CD1c-positive myeloid dendritic cell (primary cell): ENCODE results near the gene MYO1E.
"Not testable (repeated sequence)": the region's sequence is repeated elsewhere in the genome, so short reads cannot be mapped to it uniquely, and the experiment has no call there.

Source experiments
- DNase-seq: peaks from one replicate; pipeline ENCODE4 v3.0.0-alpha.2; 2016; ENCODE audit errors: extremely low spot score

MYO1E gene

GRCh38 chr15:59133929-59134427 lies 238.7 kb downstream of the MYO1E start:
- no peak for DNase-seq

DNA sequence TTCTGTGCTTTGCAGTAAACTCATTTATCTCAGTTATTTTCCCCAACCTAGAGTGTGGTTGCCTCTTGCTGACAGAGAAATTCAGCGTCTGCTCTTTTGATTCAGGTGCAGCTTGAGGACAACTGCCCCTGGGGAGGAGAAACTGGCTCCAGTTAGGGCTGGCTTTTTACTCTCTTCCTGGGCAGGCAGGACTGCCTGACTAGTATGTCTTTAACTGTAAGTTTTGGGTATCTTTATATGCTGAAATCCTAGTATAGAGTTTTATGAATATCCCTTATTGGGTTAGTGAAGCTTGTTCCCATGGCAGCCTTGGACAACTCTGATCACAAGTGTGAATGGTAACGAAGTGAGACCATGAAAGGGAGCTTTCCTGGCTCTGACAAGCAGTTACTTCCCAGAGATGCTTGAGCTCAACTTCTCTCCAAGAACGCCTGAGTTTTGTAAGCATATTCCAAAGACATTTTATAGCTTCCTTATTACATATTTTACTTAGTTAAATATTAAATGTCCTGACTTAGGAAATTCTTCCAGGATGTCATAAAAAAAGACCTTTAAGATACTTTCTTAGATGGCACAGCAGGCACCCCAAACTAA lies 240.6 kb downstream of the MYO1E start:
- DNase-seq = no peak

DNA sequence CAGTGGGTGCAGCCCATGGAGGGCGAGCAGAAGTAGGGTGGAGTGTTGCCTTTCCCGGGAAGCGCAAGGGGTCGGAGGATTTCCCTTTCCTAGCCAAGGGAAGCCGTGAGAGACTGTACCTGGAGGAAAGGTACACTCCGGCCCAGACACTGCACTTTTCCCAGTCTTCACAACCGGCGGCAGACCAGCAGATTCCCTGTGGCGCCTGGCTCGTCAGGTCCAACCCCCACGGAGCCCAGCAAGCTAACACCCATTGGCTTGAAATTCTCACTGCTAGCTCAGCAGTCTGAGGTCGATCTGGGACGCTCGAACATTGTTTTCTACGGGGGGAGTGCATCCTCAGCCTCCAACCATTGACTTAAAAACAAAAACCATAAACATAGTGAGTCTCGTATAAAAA lies 241.2 kb downstream of the MYO1E start:
- DNase-seq = no peak

GRCh38 chr15:59127255-59127654 lies 245.4 kb downstream of the MYO1E start:
- DNase-seq = not testable (repeated sequence)

GRCh38 chr15:59125683-59126082 lies 247.0 kb downstream of the MYO1E start:
- not testable (repeated sequence) for DNase-seq

- DNase-seq = no peak
Observed at GRCh38 chr15:59124261-59124660, 248.4 kb downstream of the MYO1E start.

DNA sequence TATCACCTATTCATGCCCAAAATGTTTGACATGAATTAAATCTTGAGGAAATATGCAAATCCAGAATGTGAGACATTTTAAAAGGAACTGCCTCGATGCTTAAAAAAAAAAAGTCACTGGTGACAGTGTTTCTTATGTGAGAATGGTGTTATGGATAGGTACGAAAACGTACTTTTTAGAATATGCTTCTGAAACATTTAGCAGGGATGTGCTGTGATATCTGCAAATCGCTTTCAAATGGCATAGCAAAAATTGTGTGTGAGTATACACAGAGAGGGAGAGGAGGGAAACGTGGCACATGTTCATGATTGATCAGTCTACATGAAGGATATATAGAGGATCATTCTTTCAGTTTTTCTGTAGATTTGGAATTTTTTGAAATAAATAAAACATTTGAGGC lies 251.7 kb downstream of the MYO1E start:
- no peak for DNase-seq

- DNase-seq = no peak
Observed at GRCh38 chr15:59119625-59120024, 253.0 kb downstream of the MYO1E start.

- DNase-seq = no peak
Observed at GRCh38 chr15:59116771-59117170, 255.9 kb downstream of the MYO1E start.

DNA sequence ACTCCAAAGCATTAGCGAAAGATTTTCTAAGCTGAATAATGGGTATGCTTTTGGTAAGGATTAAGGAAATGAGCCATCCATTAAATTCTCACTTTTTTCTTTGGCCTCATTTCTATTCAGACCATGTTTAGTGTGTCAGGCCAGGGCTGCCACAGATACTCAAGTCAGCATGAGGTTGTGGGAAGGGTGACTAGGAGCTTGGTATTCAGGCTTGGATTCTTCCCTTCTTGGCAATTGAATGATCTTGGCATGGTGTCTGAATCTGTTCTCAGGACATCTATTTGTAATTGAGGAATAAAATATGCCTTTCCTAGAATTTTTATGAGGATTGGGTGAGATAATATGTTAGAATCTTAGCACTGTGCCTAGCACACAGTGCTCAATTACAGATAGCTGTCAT lies 256.5 kb downstream of the MYO1E start:
- no peak for DNase-seq

DNA sequence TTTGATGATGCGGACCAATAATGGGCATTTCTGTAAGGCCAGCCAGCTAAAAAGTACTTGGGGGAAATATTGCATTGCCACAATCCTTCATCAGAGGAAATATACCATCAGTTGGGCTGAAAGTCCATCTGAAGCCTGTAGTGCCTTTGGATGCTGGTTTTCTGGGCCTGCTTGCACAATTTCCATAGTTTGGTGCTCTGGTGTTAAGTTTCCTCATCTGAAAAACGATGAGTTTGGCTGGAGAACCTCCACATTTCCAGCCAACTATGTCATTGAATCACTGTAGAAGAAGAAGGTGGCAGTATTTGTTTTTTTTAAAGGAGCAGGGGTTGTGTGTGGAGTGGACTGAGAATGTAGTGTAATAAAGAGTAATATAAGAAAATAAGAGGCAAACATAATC lies 257.6 kb downstream of the MYO1E start:
- DNase-seq = no peak

GRCh38 chr15:59111251-59111650 lies 261.4 kb downstream of the MYO1E start:
- no peak for DNase-seq

DNA sequence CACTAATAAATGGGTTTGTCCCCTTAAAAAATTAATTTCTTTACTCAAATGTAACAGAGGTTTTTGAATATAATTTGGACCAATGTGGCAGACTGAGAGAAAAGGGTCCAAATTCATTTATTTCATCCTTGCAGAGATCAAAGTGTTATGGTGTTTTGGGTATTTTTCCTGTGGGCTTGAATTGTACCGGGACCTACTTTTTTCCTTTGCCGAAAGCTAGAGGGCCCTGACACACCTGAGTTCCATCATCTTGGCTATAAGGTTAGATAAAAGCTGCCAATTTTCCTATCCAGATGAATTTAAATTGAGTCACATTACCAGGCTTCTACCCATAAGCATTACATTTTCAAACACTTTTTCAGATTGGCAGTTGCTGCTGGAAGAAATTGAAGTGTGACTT lies 266.8 kb downstream of the MYO1E start:
- no peak for DNase-seq

- peak; percentile 98 for DNase-seq
Observed at GRCh38 chr15:59104912-59105732, 267.5 kb downstream of the MYO1E start, which contains the start of gene CCNB2. TSS of gene CCNB2 (plus strand) at chr15:59105146. CDS start at chr15:59105269, 123 bp downstream.

DNA sequence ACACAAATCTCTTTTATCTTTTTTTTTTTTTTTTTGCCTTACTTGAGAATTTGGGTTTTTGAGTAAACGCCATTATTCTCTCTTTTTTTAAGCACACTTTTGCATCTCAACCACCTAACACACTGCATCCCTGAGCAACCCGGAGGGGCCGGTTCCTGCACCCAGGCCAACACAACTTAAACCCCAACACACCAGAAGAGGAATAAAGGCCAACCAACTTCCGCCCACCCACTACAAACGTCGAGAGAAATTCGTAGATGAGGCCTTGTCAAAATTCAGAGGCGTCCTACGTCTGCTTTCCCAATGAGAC lies 268.1 kb downstream of the MYO1E start:
- DNase-seq = no peak

- no peak for DNase-seq
Observed at GRCh38 chr15:59099162-59099685, 273.4 kb downstream of the MYO1E start.

- DNase-seq = no peak
Observed at GRCh38 chr15:59096429-59096828, 276.2 kb downstream of the MYO1E start.

GRCh38 chr15:59094077-59094476 lies 278.6 kb downstream of the MYO1E start:
- no peak for DNase-seq

DNA sequence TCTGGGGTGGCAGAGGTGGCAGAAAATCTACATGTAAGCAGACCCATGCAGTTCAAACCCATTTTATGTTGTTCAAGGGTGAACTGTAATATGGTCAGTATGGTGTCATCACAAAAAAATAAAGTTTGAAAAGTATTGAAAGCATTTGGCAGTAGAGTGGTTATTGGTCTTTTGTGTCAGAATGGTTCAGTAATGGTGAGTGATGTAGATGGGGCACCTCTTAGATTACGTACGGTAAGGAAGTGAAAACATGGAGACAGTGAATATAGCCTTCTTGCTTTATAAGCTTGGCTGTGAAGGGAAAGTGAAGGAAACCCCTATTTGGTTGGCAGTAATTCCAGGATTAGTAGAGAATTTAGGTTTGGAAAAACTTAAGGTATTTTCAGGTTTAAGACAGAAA lies 284.9 kb downstream of the MYO1E start:
- DNase-seq = no peak
